HepG2 (cell line): ENCODE measurements around the gene RGPD3. TPM values are rescaled to one million over a fixed set of nuclear protein-coding genes. Genes with fewer than 3 reads are reported as not detected.

ENCODE experiments used
- ATAC-seq: fragments of 200-7000 bp; cut with Tn5 transposase; 3 replicates; pipeline ENCODE4 v1.9.1; 2020; ENCODE audit warnings: mild to moderate bottlenecking, moderate library complexity
- BruUV-seq: library from RNA; stranded (reverse); fragments of 400-500 nt; replicated peaks from 2 replicates; lab custom pipeline; 2021; lab: Mats Ljungman, UMichigan
- CTCF ChIA-PET: fragments of 300-600 bp; formaldehyde crosslinking; extraction: SDS; loops from one replicate; lab custom pipeline; 2021; ENCODE audit warnings: low total read pairs, inconsistent platforms, low intra/inter-chr PET ratio; lab: Yijun Ruan, JAX
- POLR2A ChIA-PET: fragments of 350-600 bp; sonication (Branson Sonifier 250); formaldehyde crosslinking; loops from one replicate; lab custom pipeline; 2020; ENCODE audit warnings: antibody characterized with exemption, inconsistent platforms; lab: Yijun Ruan, JAX
- DNase-seq: peaks from one replicate; pipeline ENCODE4 v3.0.0-alpha.2; 2015; ENCODE audit warnings: low spot score
- FAIRE-seq: peaks from 3 replicates; lab custom pipeline; 2011; peaks lifted over from hg19 to GRCh38; lab: Jason Lieb, UNC
- H2AFZ ChIP-seq: one replicate; pipeline ENCODE4 v1.6.1; 2011; ENCODE audit warnings: low read length, inconsistent platforms
- H3K27ac ChIP-seq: fragments of 300-600 bp; 3 replicates; pipeline ENCODE4 v1.8.0; 2011; ENCODE audit warnings: mixed run types, mild to moderate bottlenecking, mixed read lengths, low read length, inconsistent platforms; ENCODE audit not compliant: insufficient read depth; ENCODE audit errors: extremely low read length
- H3K27me3 ChIP-seq, 2 experiments: fragments of 200-600 bp in 1 of 2; 2 replicates in 1 of 2; 3 replicates in 1 of 2; pipeline versions ENCODE4 v1.6.0 to v1.8.0; 2011; ENCODE audit warnings: low read length in 2 of 2, mild to moderate bottlenecking in 2 of 2, moderate library complexity in 2 of 2, inconsistent platforms in 1 of 2; ENCODE audit not compliant: insufficient read depth in 2 of 2, control insufficient read depth in 1 of 2
- H3K36me3 ChIP-seq, 2 experiments: fragments of 200-600 bp in 1 of 2; replicated peaks in 1 of 2; 2 replicates in 1 of 2; 3 replicates in 1 of 2; pipeline versions ENCODE4 v1.5.1 to v1.8.0; 2011; ENCODE audit warnings: low read length in 2 of 2, inconsistent platforms in 1 of 2; ENCODE audit not compliant: insufficient read depth in 2 of 2, control insufficient read depth in 1 of 2
- H3K4me1 ChIP-seq: 2 replicates; pipeline ENCODE4 v1.5.1; 2012; ENCODE audit warnings: low read length, inconsistent platforms; ENCODE audit not compliant: insufficient read depth
- H3K4me2 ChIP-seq: 2 replicates; pipeline ENCODE4 v1.6.0; 2011; ENCODE audit warnings: low read depth, low read length, inconsistent platforms
- H3K4me3 ChIP-seq, 3 experiments: fragments of 200-600 bp in 1 of 3; sonication (generic), shearing (Covaris generic) in 1 of 3; replicated peaks in 1 of 3; 2 replicates each; pipeline ENCODE4 v1.5.1; 2011 to 2016; ENCODE audit warnings: low read length in 3 of 3, inconsistent platforms in 2 of 3, low read depth in 2 of 3, mild to moderate bottlenecking in 2 of 3, control low read depth in 1 of 3, mixed read lengths in 1 of 3; ENCODE audit not compliant: insufficient read depth in 1 of 3
- H3K79me2 ChIP-seq: one replicate; pipeline ENCODE4 v1.6.1; 2011; ENCODE audit warnings: low read length, inconsistent platforms; ENCODE audit not compliant: insufficient read depth
- H3K9ac ChIP-seq: 2 replicates; pipeline ENCODE4 v1.6.0; 2011; ENCODE audit warnings: mild to moderate bottlenecking, low read depth, low read length, inconsistent platforms; ENCODE audit not compliant: insufficient read depth
- H3K9me3 ChIP-seq: 2 replicates; pipeline ENCODE4 v1.5.1; 2012; ENCODE audit warnings: mild to moderate bottlenecking, low read length
- H4K20me1 ChIP-seq: 2 replicates; pipeline ENCODE4 v1.6.0; 2011; ENCODE audit warnings: inconsistent platforms, mild to moderate bottlenecking, low read length, moderate library complexity; ENCODE audit not compliant: insufficient read depth
- PPARG ChIP-seq: conservative IDR thresholded peaks from 2 replicates; pipeline ENCODE4 v1.6.1; 2016; ENCODE audit warnings: missing biosample characterization, missing genetic modification reagents
- SPEN ChIP-seq: sonication (generic); formaldehyde crosslinking; IDR thresholded peaks from 2 replicates; pipeline ENCODE4 v1.5.1; 2020; ENCODE audit warnings: low read depth, mild to moderate bottlenecking, missing genetic modification reagents
- TERF1 ChIP-seq: sonication (generic); formaldehyde crosslinking; IDR thresholded peaks from 2 replicates; pipeline ENCODE4 v1.8.0; 2022; ENCODE audit warnings: mild to moderate bottlenecking, missing genetic modification reagents, moderate library complexity
- ZHX2 ChIP-seq, 2 experiments: sonication (generic) in 1 of 2; formaldehyde crosslinking in 1 of 2; IDR thresholded peaks; 2 replicates each; pipeline versions ENCODE4 v1.6.1 to v1.9.0; 2014 to 2022; ENCODE audit warnings: antibody characterized with exemption in 1 of 2, borderline replicate concordance in 1 of 2, inconsistent platforms in 1 of 2, low read depth in 1 of 2, missing genetic modification reagents in 1 of 2
- ZNF292 ChIP-seq: sonication (generic); formaldehyde crosslinking; IDR thresholded peaks from 2 replicates; pipeline ENCODE4 v1.8.1; 2022; ENCODE audit warnings: mild to moderate bottlenecking, low read depth, missing genetic modification reagents, borderline replicate concordance
- ZNF496 ChIP-seq: sonication (generic); formaldehyde crosslinking; IDR thresholded peaks from 2 replicates; pipeline ENCODE4 v1.8.1; 2023; ENCODE audit warnings: mild to moderate bottlenecking, moderate library complexity, missing genetic modification reagents; ENCODE audit not compliant: insufficient replicate concordance
- WGBS: methylation state at CpG from one replicate; pipeline ENCODE4 v1.1.6; 2017; ENCODE audit warnings: low lambda C conversion rate; 5-methylcytosine and 5-hydroxymethylcytosine counted together
- in situ Hi-C: cut with HindIII; loops from 2 replicates; pipeline ENCODE4 v1.10.0; 2017; ENCODE audit warnings: low pct_unique_long_range_greater_than_20kb; ENCODE audit not compliant: extremely low pct_ligation_motif_present
- intact Hi-C: fragments of 100-400 bp; cut with micrococcal nuclease; formaldehyde crosslinking; loops from one replicate; pipeline ENCODE4 v1.10.0; 2022; ENCODE audit not compliant: unreplicated experiment
- polyA plus RNA-seq, 8 experiments: library from polyadenylated mRNA; depleted of rRNA in 3 of 8; stranded (reverse) in 7 of 8; unstranded in 1 of 8; fragments of >200 nt; fragmentation: Illumina TruSeq in 4 of 8; extraction: Trizol in 4 of 8; gene quantifications; 2 replicates each; pipeline versions ENCODE4 v1.2.1 to v1.2.3, GENCODE V29; 2011 to 2016; ENCODE audit warnings: low read depth in 4 of 8, missing spikeins in 1 of 8, mixed read lengths in 1 of 8; ENCODE audit not compliant: insufficient read depth in 1 of 8
- total RNA-seq, 5 experiments: library from RNA; depleted of rRNA; stranded (reverse); fragments of >200 nt; fragmentation: Illumina TruSeq; extraction: Trizol; gene quantifications; 2 replicates each; pipeline ENCODE4 v1.2.3, GENCODE V29; 2016; ENCODE audit warnings: low read depth in 1 of 5
- TF ChIP-seq, protein P1 (sequence below): sonication (generic); formaldehyde crosslinking; IDR thresholded peaks from 2 replicates; pipeline ENCODE4 v1.8.1; 2023; ENCODE audit warnings: missing genetic modification reagents, mild to moderate bottlenecking, borderline replicate concordance
- TF ChIP-seq, protein P2 (sequence below): IDR thresholded peaks from 2 replicates; pipeline ENCODE4 v1.4.0; 2020; ENCODE audit warnings: mild to moderate bottlenecking, missing genetic modification reagents
- TF ChIP-seq, protein P3 (sequence below): sonication (generic); formaldehyde crosslinking; IDR thresholded peaks from 2 replicates; pipeline ENCODE4 v1.4.0; 2020; ENCODE audit warnings: missing genetic modification reagents, borderline replicate concordance

Gene RGPD3
- total and polyA plus RNA-seq, 2 of the 13 experiments (the other 11 are each of a cell fraction or from before 2014, with no cell fraction given) = 0.13 to 0.24 TPM

GRCh38 chr2:106350980-106351379 lies 117.2 kb downstream of the RGPD3 start:
- H3K4me2 ChIP-seq = no peak overlapping the region
- CTCF ChIA-PET = no interaction called here
- no peak overlapping the region for H3K9ac ChIP-seq
- WGBS = 7% methylated on average over 2 of the region's 2 CpGs
- 0 out of 5 replicates have a peak, but pooled peaks cover 0 to 5% of the 10 kb centered on the region in 2 experiments for H3K27me3 ChIP-seq
- in situ Hi-C loops = no loop called here
- no peak overlapping the region for H3K27ac ChIP-seq
- no peak overlapping the region for H3K4me3 ChIP-seq
- POLR2A ChIA-PET = no interaction called here
- H3K79me2 ChIP-seq = no peaks in the 10 kb centered on the region
- no peak for ATAC-seq
- no peaks in the 10 kb centered on the region for H3K36me3 ChIP-seq
- no peak for DNase-seq
- no peaks in the 10 kb centered on the region for H3K4me1 ChIP-seq
- intact Hi-C loops = no loop called here
- no peak for FAIRE-seq
- H4K20me1 ChIP-seq = no peaks in the 10 kb centered on the region
- H3K9me3 ChIP-seq = no peaks in the 10 kb centered on the region
- BruUV-seq = no TSS peak
- no peak overlapping the region for H2AFZ ChIP-seq
- no peak for TF ChIP-seq ZNF496
- TF ChIP-seq, protein P1, sequence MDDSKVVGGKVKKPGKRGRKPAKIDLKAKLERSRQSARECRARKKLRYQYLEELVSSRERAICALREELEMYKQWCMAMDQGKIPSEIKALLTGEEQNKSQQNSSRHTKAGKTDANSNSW = no peak
- no peak for TF ChIP-seq ZHX2 (IDR thresholded peaks at IDR 0.05; ENCODE audit: low read depth)
- no peak for TF ChIP-seq ZHX2 (CRISPR knock-in tag; IDR thresholded peaks at IDR 0.05; ENCODE audit: borderline replicate concordance)
- TF ChIP-seq PPARG (CRISPR knock-in tag) = no peak
- no peak for TF ChIP-seq TERF1 (CRISPR knock-in tag)
- TF ChIP-seq ZNF292 (CRISPR knock-in tag) = no peak
- TF ChIP-seq, protein P2, sequence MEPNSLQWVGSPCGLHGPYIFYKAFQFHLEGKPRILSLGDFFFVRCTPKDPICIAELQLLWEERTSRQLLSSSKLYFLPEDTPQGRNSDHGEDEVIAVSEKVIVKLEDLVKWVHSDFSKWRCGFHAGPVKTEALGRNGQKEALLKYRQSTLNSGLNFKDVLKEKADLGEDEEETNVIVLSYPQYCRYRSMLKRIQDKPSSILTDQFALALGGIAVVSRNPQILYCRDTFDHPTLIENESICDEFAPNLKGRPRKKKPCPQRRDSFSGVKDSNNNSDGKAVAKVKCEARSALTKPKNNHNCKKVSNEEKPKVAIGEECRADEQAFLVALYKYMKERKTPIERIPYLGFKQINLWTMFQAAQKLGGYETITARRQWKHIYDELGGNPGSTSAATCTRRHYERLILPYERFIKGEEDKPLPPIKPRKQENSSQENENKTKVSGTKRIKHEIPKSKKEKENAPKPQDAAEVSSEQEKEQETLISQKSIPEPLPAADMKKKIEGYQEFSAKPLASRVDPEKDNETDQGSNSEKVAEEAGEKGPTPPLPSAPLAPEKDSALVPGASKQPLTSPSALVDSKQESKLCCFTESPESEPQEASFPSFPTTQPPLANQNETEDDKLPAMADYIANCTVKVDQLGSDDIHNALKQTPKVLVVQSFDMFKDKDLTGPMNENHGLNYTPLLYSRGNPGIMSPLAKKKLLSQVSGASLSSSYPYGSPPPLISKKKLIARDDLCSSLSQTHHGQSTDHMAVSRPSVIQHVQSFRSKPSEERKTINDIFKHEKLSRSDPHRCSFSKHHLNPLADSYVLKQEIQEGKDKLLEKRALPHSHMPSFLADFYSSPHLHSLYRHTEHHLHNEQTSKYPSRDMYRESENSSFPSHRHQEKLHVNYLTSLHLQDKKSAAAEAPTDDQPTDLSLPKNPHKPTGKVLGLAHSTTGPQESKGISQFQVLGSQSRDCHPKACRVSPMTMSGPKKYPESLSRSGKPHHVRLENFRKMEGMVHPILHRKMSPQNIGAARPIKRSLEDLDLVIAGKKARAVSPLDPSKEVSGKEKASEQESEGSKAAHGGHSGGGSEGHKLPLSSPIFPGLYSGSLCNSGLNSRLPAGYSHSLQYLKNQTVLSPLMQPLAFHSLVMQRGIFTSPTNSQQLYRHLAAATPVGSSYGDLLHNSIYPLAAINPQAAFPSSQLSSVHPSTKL (CRISPR knock-in tag) = no peak
- TF ChIP-seq, protein P3, sequence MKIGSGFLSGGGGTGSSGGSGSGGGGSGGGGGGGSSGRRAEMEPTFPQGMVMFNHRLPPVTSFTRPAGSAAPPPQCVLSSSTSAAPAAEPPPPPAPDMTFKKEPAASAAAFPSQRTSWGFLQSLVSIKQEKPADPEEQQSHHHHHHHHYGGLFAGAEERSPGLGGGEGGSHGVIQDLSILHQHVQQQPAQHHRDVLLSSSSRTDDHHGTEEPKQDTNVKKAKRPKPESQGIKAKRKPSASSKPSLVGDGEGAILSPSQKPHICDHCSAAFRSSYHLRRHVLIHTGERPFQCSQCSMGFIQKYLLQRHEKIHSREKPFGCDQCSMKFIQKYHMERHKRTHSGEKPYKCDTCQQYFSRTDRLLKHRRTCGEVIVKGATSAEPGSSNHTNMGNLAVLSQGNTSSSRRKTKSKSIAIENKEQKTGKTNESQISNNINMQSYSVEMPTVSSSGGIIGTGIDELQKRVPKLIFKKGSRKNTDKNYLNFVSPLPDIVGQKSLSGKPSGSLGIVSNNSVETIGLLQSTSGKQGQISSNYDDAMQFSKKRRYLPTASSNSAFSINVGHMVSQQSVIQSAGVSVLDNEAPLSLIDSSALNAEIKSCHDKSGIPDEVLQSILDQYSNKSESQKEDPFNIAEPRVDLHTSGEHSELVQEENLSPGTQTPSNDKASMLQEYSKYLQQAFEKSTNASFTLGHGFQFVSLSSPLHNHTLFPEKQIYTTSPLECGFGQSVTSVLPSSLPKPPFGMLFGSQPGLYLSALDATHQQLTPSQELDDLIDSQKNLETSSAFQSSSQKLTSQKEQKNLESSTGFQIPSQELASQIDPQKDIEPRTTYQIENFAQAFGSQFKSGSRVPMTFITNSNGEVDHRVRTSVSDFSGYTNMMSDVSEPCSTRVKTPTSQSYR (CRISPR knock-in tag) = no peak
- no peak for TF ChIP-seq SPEN (CRISPR knock-in tag)
